H1 (cell line): ENCODE data around the gene HIVEP2. TPM values are rescaled to one million over a fixed set of nuclear protein-coding genes. Genes with fewer than 3 reads are reported as not detected.

Source experiments
- CTCF ChIA-PET: fragments of 300-600 bp; sonication (Branson Sonifier 250); formaldehyde crosslinking; loops from one replicate; lab custom pipeline; 2021; ENCODE audit not compliant: partially characterized antibody; lab: Charles Lee
- POLR2A ChIA-PET: fragments of 300-600 bp; sonication (Branson Sonifier 250); formaldehyde crosslinking; loops from one replicate; lab custom pipeline; 2021; ENCODE audit warnings: inconsistent platforms; ENCODE audit not compliant: partially characterized antibody; lab: Charles Lee
- DNase-seq, 2 experiments: peaks; one replicate each; pipeline versions ENCODE4 v3.0.0 to v3.0.0-alpha.2; 2010 to 2022; ENCODE audit warnings: low spot score in 2 of 2, low read depth in 1 of 2, mixed read lengths in 1 of 2
- FAIRE-seq: peaks from 2 replicates; lab custom pipeline; 2011; peaks lifted over from hg19 to GRCh38; lab: Jason Lieb, UNC
- H2AFZ ChIP-seq: 2 replicates; pipeline ENCODE4 v1.8.1; 2012; ENCODE audit warnings: low read length, inconsistent platforms
- H2AK5ac ChIP-seq: 2 replicates; pipeline ENCODE4 v1.6.1; 2013; ENCODE audit warnings: low read depth, low read length
- H2BK120ac ChIP-seq: replicated peaks from 2 replicates; pipeline ENCODE3; 2013; ENCODE audit warnings: low read depth, low read length, inconsistent platforms
- H2BK12ac ChIP-seq: 2 replicates; pipeline ENCODE4 v1.6.1; 2013; ENCODE audit warnings: low read depth, low read length
- H2BK15ac ChIP-seq: 2 replicates; pipeline ENCODE4 v1.6.1; 2013; ENCODE audit warnings: low read length
- H2BK20ac ChIP-seq: 2 replicates; pipeline ENCODE4 v1.6.1; 2013; ENCODE audit warnings: low read length
- H2BK5ac ChIP-seq: 2 replicates; pipeline ENCODE4 v1.6.1; 2013; ENCODE audit warnings: low read depth, low read length
- H3K14ac ChIP-seq: 2 replicates; pipeline ENCODE4 v1.6.1; 2013; ENCODE audit warnings: inconsistent platforms; ENCODE audit not compliant: insufficient read length
- H3K18ac ChIP-seq: 2 replicates; pipeline ENCODE4 v1.6.1; 2013; ENCODE audit warnings: low read length; ENCODE audit errors: extremely low read depth
- H3K23ac ChIP-seq: 2 replicates; pipeline ENCODE4 v1.6.1; 2013; ENCODE audit warnings: inconsistent platforms; ENCODE audit not compliant: insufficient read length
- H3K23me2 ChIP-seq: 2 replicates; pipeline ENCODE4 v1.6.1; 2013; ENCODE audit warnings: low read depth, low read length
- H3K27ac ChIP-seq: 2 replicates; pipeline ENCODE4 v1.6.1; 2011; ENCODE audit warnings: low read depth, low read length, inconsistent platforms
- H3K27me3 ChIP-seq, 4 experiments: replicated peaks in 1 of 4; 1 replicate in 1 of 4; 2 replicates in 3 of 4; pipeline versions ENCODE4 v1.6.1 to v1.8.1; 2011 to 2013; ENCODE audit warnings: low read length in 3 of 4, mild to moderate bottlenecking in 3 of 4, inconsistent platforms in 2 of 4, mixed read lengths in 2 of 4, moderate library complexity in 1 of 4; ENCODE audit not compliant: control insufficient read depth in 3 of 4, insufficient read depth in 3 of 4; ENCODE audit errors: extremely low read depth in 1 of 4
- H3K36me3 ChIP-seq, 4 experiments: 2 replicates each; pipeline versions ENCODE4 v1.6.1 to v1.8.1; 2011 to 2013; ENCODE audit warnings: mild to moderate bottlenecking in 4 of 4, low read length in 3 of 4, moderate library complexity in 2 of 4, control low read depth in 1 of 4, inconsistent platforms in 1 of 4; ENCODE audit not compliant: insufficient read depth in 4 of 4, control insufficient read depth in 2 of 4
- H3K4ac ChIP-seq: replicated peaks from 2 replicates; pipeline ENCODE3; 2013; ENCODE audit warnings: low read length, low read depth, mixed read lengths, inconsistent platforms; ENCODE audit not compliant: insufficient read length
- H3K4me1 ChIP-seq, 4 experiments: replicated peaks in 1 of 4; 1 replicate in 1 of 4; 2 replicates in 3 of 4; pipeline versions ENCODE4 v1.6.1 to v1.8.1; 2011 to 2013; ENCODE audit warnings: low read length in 3 of 4, inconsistent platforms in 2 of 4, mixed read lengths in 1 of 4; ENCODE audit not compliant: insufficient read depth in 4 of 4, control insufficient read depth in 3 of 4
- H3K4me2 ChIP-seq, 2 experiments: 2 replicates each; pipeline versions ENCODE4 v1.6.1 to v1.8.1; 2011 to 2013; ENCODE audit warnings: low read depth in 2 of 2, low read length in 2 of 2, control low read depth in 1 of 2, inconsistent platforms in 1 of 2, mild to moderate bottlenecking in 1 of 2; ENCODE audit not compliant: insufficient read depth in 1 of 2
- H3K4me3 ChIP-seq, 4 experiments: fragments of 200-600, 300-600 bp in 1 of 4; sonication (generic), shearing (Covaris generic), sonication (Bioruptor Twin) in 1 of 4; 2 replicates each; pipeline versions ENCODE4 v1.5.1 to v1.8.1; 2011 to 2016; ENCODE audit warnings: low read length in 4 of 4, low read depth in 3 of 4, control low read depth in 2 of 4, inconsistent platforms in 2 of 4, mild to moderate bottlenecking in 2 of 4, mixed read lengths in 1 of 4, moderate library complexity in 1 of 4; ENCODE audit not compliant: insufficient read depth in 2 of 4; ENCODE audit errors: extremely low read depth in 1 of 4
- H3K56ac ChIP-seq: replicated peaks from 2 replicates; pipeline ENCODE3; 2013; ENCODE audit warnings: low read depth, mild to moderate bottlenecking, mixed read lengths, low read length, inconsistent platforms; ENCODE audit not compliant: insufficient read length
- H3K79me1 ChIP-seq: 2 replicates; pipeline ENCODE4 v1.6.1; 2013; ENCODE audit warnings: low read depth, low read length, control low read depth
- H3K79me2 ChIP-seq, 2 experiments: 2 replicates each; pipeline versions ENCODE4 v1.6.1 to v1.8.1; 2012 to 2013; ENCODE audit warnings: low read length in 2 of 2, mild to moderate bottlenecking in 2 of 2, inconsistent platforms in 1 of 2; ENCODE audit not compliant: insufficient read depth in 2 of 2, control insufficient read depth in 1 of 2
- H3K9ac ChIP-seq, 4 experiments: replicated peaks in 1 of 4; 1 replicate in 1 of 4; 2 replicates in 3 of 4; pipeline versions ENCODE4 v1.6.1 to v1.8.1; 2011 to 2013; ENCODE audit warnings: low read depth in 3 of 4, low read length in 3 of 4, control low read depth in 2 of 4, mild to moderate bottlenecking in 2 of 4, moderate library complexity in 2 of 4, inconsistent platforms in 1 of 4; ENCODE audit errors: extremely low read depth in 1 of 4
- H3K9me3 ChIP-seq, 2 experiments: 2 replicates each; pipeline versions ENCODE4 v1.6.1 to v1.8.1; 2012 to 2013; ENCODE audit warnings: mild to moderate bottlenecking in 2 of 2, moderate library complexity in 2 of 2, control low read depth in 1 of 2, inconsistent platforms in 1 of 2, low read depth in 1 of 2, low read length in 1 of 2, mixed read lengths in 1 of 2; ENCODE audit not compliant: insufficient read depth in 2 of 2
- H4K20me1 ChIP-seq, 2 experiments: replicated peaks in 1 of 2; 2 replicates each; pipeline versions ENCODE3 to v1.8.1; 2011 to 2013; ENCODE audit warnings: inconsistent platforms in 2 of 2, low read length in 2 of 2, mild to moderate bottlenecking in 1 of 2; ENCODE audit not compliant: insufficient read depth in 2 of 2, control insufficient read depth in 1 of 2
- H4K5ac ChIP-seq: 2 replicates; pipeline ENCODE4 v1.6.1; 2013; ENCODE audit warnings: low read length, low read depth, mixed read lengths, inconsistent platforms; ENCODE audit not compliant: insufficient read length
- H4K8ac ChIP-seq: 2 replicates; pipeline ENCODE4 v1.8.0; 2013; ENCODE audit warnings: mild to moderate bottlenecking, moderate library complexity, low read length, inconsistent platforms; ENCODE audit not compliant: insufficient read depth; ENCODE audit errors: extremely low read depth
- H4K91ac ChIP-seq: replicated peaks from 2 replicates; pipeline ENCODE3; 2013; ENCODE audit warnings: low read length, mixed read lengths, inconsistent platforms; ENCODE audit not compliant: insufficient read length
- BRCA1 ChIP-seq: IDR thresholded peaks from 2 replicates; pipeline ENCODE4 v1.6.1; 2012; ENCODE audit warnings: low read depth, low read length, improper control_type of control experiment
- CEBPB ChIP-seq: IDR thresholded peaks from 2 replicates; pipeline ENCODE4 v1.6.1; 2012; ENCODE audit warnings: low read depth, low read length
- GTF2F1 ChIP-seq: IDR thresholded peaks from 2 replicates; pipeline ENCODE4 v1.6.1; 2012; ENCODE audit warnings: low read depth, low read length, improper control_type of control experiment, borderline replicate concordance
- HDAC6 ChIP-seq: IDR thresholded peaks from one replicate; pipeline ENCODE4 v1.7.1; 2012; ENCODE audit warnings: low read depth, mild to moderate bottlenecking, inconsistent platforms, low read length, moderate library complexity
- KDM4A ChIP-seq: IDR thresholded peaks from one replicate; pipeline ENCODE4 v1.7.1; 2012; ENCODE audit warnings: low read depth, mild to moderate bottlenecking, moderate library complexity, low read length, inconsistent platforms; ENCODE audit not compliant: severe bottlenecking
- RBBP5 ChIP-seq: IDR thresholded peaks from 2 replicates; pipeline ENCODE4 v1.7.1; 2012; ENCODE audit warnings: low read depth, mild to moderate bottlenecking, inconsistent platforms, low read length, moderate library complexity, borderline replicate concordance
- SP2 ChIP-seq: IDR thresholded peaks from 2 replicates; pipeline ENCODE4 v1.6.1; 2012; ENCODE audit warnings: mild to moderate bottlenecking, low read length, inconsistent platforms
- SP4 ChIP-seq: IDR thresholded peaks from 2 replicates; pipeline ENCODE4 v1.6.1; 2012; ENCODE audit warnings: low read length, inconsistent platforms
- SRF ChIP-seq: IDR thresholded peaks from 2 replicates; pipeline ENCODE4 v1.6.1; 2011; ENCODE audit warnings: mild to moderate bottlenecking, low read depth, low read length, moderate library complexity
- TAF1 ChIP-seq: IDR thresholded peaks from 2 replicates; pipeline ENCODE4 v1.6.1; 2011; ENCODE audit warnings: mild to moderate bottlenecking, low read depth, low read length
- YY1 ChIP-seq: IDR thresholded peaks from 2 replicates; pipeline ENCODE4 v1.6.1; 2011; ENCODE audit warnings: low read depth, mild to moderate bottlenecking, low read length
- WGBS, 2 experiments: shearing (Covaris generic) in 1 of 2; methylation state at CpG; one replicate each; pipeline versions ENCODE4 v1.1.6 to v1.1.7; 2013 to 2015; ENCODE audit warnings: low lambda C conversion rate in 2 of 2, mixed read lengths in 2 of 2, inconsistent platforms in 1 of 2, low coverage in 1 of 2, missing lambda C conversion rate in 1 of 2; ENCODE audit not compliant: insufficient replicate concordance in 2 of 2, insufficient coverage in 1 of 2, insufficient read length in 1 of 2; ENCODE audit errors: extremely low coverage in 1 of 2, missing lambda C conversion rate in 1 of 2; 5-methylcytosine and 5-hydroxymethylcytosine counted together
- polyA plus RNA-seq, 7 experiments: library from polyadenylated mRNA; depleted of rRNA in 3 of 7; stranded (reverse) in 5 of 7; unstranded in 2 of 7; fragments of >200 nt in 5 of 7; fragments of 200-250 nt in 2 of 7; gene quantifications; 1 replicate in 5 of 7; 2 replicates in 1 of 7; 4 replicates in 1 of 7; pipeline versions ENCODE4 v1.2.1 to v1.2.3, GENCODE V29; 2011 to 2013; ENCODE audit warnings: missing spikeins in 2 of 7, mixed read lengths in 2 of 7
- total RNA-seq: library from RNA; stranded (reverse); fragmentation: NEBNext Ultra II Directional; extraction: Animal tissue kit (Norgen Biotek cat#: 25700); gene quantifications from 2 replicates; pipeline ENCODE4 v1.2.1, GENCODE V29; 2021
- TF ChIP-seq, protein P1 (sequence below): IDR thresholded peaks from 2 replicates; pipeline ENCODE4 v1.6.1; 2011; ENCODE audit warnings: low read depth, mild to moderate bottlenecking, low read length; ENCODE audit not compliant: insufficient read depth
- TF ChIP-seq, protein P2 (sequence below), 3 experiments: IDR thresholded peaks; 1 replicate in 2 of 3; 2 replicates in 1 of 3; pipeline versions ENCODE4 v1.5.1 to v1.6.1; 2011; ENCODE audit warnings: low read length in 3 of 3, mild to moderate bottlenecking in 3 of 3, inconsistent platforms in 2 of 3, low read depth in 1 of 3, moderate library complexity in 1 of 3; ENCODE audit not compliant: insufficient read depth in 1 of 3; ENCODE audit errors: control extremely low read depth in 1 of 3

Gene HIVEP2
- total and polyA plus RNA-seq, 2 of the 8 experiments (the other 6 are each of a cell fraction or from before 2014, with no cell fraction given): 2.2 to 6.1 TPM

DNA sequence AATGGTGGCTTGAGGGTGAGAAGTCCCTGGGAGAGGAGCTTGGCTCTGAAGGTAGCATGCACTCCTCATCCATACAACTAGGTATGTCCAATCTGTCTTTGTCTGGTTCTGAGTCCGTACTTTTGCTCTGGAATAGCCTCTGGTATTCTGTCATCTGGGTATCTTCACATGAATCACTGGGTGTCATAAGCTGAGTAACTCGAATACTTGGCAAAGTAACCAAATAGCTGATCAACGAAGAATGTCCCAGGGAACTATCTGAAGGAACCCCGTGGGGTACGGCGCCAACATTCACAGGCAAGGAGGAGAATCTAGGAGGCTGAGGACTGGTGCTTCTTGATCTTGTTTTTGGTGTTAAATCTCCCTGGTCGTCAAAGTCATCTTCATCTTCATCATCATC is 184.8 kb downstream of the HIVEP2 start:
- CTCF ChIA-PET: no interaction called here
- DNase-seq (no peak), FAIRE-seq (no peak)
- H2BK5ac ChIP-seq: no peak overlapping the region
- H4K5ac ChIP-seq: no peak overlapping the region
- no peak overlapping the region for H3K4me3 ChIP-seq
- H3K14ac ChIP-seq: no peak overlapping the region
- H3K18ac ChIP-seq: no peak overlapping the region
- H3K79me1 ChIP-seq: no peaks in the 10 kb centered on the region
- H3K9me3 ChIP-seq: no peaks in the 10 kb centered on the region
- no peak overlapping the region for H2AK5ac ChIP-seq
- H3K4me1 ChIP-seq: no peaks in the 10 kb centered on the region; a peak in 1 of 7 replicates
- no peak overlapping the region for H2BK12ac ChIP-seq
- H2BK20ac ChIP-seq: no peak overlapping the region
- no peak overlapping the region for H3K23ac ChIP-seq
- H4K20me1 ChIP-seq: peaks cover 0 to 1% of the 10 kb centered on the region in 2 experiments
- H4K91ac ChIP-seq: no peak overlapping the region
- POLR2A ChIA-PET: no interaction called here
- H3K27me3 ChIP-seq: no peaks in the 10 kb centered on the region
- H3K23me2 ChIP-seq: no peaks in the 10 kb centered on the region
- H2BK120ac ChIP-seq: no peak overlapping the region
- H3K4me2 ChIP-seq: no peak overlapping the region
- H3K79me2 ChIP-seq: no peaks in the 10 kb centered on the region
- no peak overlapping the region for H3K4ac ChIP-seq
- H4K8ac ChIP-seq: no peak overlapping the region
- no peak overlapping the region for H3K27ac ChIP-seq
- no peak overlapping the region for H3K56ac ChIP-seq
- WGBS, 2 experiments: 98% methylated on average over 7 of the region's 7 CpGs; no CpG with 5 or more reads in 1 of the 2 experiments
- no peak overlapping the region for H2AFZ ChIP-seq
- H3K36me3 ChIP-seq: peaks cover 2 to 14% (median 7%) of the 10 kb centered on the region in 4 experiments; a peak in 6 of 8 replicates
- no peak overlapping the region for H2BK15ac ChIP-seq
- H3K9ac ChIP-seq: no peak overlapping the region
- TF ChIP-seq KDM4A (no peak), YY1 (no peak), BRCA1 (no peak), RBBP5 (no peak), GTF2F1 (no peak), CEBPB (no peak), SP4 (no peak), TAF1 (no peak), SP2 (no peak), SRF (no peak), HDAC6 (no peak)
- TF ChIP-seq, protein P1, sequence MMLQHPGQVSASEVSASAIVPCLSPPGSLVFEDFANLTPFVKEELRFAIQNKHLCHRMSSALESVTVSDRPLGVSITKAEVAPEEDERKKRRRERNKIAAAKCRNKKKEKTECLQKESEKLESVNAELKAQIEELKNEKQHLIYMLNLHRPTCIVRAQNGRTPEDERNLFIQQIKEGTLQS: no peak
- TF ChIP-seq, protein P2, sequence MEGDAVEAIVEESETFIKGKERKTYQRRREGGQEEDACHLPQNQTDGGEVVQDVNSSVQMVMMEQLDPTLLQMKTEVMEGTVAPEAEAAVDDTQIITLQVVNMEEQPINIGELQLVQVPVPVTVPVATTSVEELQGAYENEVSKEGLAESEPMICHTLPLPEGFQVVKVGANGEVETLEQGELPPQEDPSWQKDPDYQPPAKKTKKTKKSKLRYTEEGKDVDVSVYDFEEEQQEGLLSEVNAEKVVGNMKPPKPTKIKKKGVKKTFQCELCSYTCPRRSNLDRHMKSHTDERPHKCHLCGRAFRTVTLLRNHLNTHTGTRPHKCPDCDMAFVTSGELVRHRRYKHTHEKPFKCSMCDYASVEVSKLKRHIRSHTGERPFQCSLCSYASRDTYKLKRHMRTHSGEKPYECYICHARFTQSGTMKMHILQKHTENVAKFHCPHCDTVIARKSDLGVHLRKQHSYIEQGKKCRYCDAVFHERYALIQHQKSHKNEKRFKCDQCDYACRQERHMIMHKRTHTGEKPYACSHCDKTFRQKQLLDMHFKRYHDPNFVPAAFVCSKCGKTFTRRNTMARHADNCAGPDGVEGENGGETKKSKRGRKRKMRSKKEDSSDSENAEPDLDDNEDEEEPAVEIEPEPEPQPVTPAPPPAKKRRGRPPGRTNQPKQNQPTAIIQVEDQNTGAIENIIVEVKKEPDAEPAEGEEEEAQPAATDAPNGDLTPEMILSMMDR (IDR thresholded peaks at IDR 0.05; ENCODE audit: control extremely low read depth in 1 of 3, insufficient read depth in 1 of 3, low read depth in 1 of 3, low read length in 3 of 3): no peak
